Type B pancreatic cell (in vitro differentiated cells): Measurements from ENCODE around the gene CX3CR1. TPM values are rescaled to one million over a fixed set of nuclear protein-coding genes. Genes with fewer than 3 reads are reported as not detected.

Experiments used
- DNase-seq: peaks from one replicate; pipeline ENCODE4 v3.0.0; 2021; ENCODE audit warnings: mixed read lengths; ENCODE audit not compliant: unreplicated experiment; ENCODE audit errors: extremely low spot score
- H3K27ac Mint-ChIP-seq: 2 replicates; pipeline ENCODE4 v1.8.0; 2021; ENCODE audit warnings: mild to moderate bottlenecking, mixed read lengths
- H3K27me3 Mint-ChIP-seq: 2 replicates; pipeline ENCODE4 v1.8.0; 2021; ENCODE audit warnings: mixed read lengths
- H3K36me3 Mint-ChIP-seq: 2 replicates; pipeline ENCODE4 v1.8.0; 2021; ENCODE audit warnings: mixed read lengths
- H3K4me1 Mint-ChIP-seq: one replicate; pipeline ENCODE4 v1.8.0; 2021; ENCODE audit warnings: mixed read lengths; ENCODE audit not compliant: unreplicated experiment
- H3K4me3 Mint-ChIP-seq: 2 replicates; pipeline ENCODE4 v1.8.0; 2021; ENCODE audit warnings: mild to moderate bottlenecking, mixed read lengths
- H3K9me3 Mint-ChIP-seq: 2 replicates; pipeline ENCODE4 v1.8.0; 2021; ENCODE audit warnings: mixed read lengths
- CTCF ChIP-seq: fragments of 200-600 bp; sonication (generic); conservative IDR thresholded peaks from 2 replicates; pipeline ENCODE4 v1.5.0; 2021; ENCODE audit warnings: antibody characterized with exemption, mild to moderate bottlenecking
- long read RNA-seq: library from polyadenylated mRNA; unstranded; transcript quantifications from one replicate; pipeline ENCODE4 v2.0.0, GENCODE V29; 2020
- total RNA-seq: library from RNA; stranded (reverse); gene quantifications from 2 replicates; pipeline ENCODE4 v1.2.1, GENCODE V29; 2021; ENCODE audit warnings: low replicate concordance

The CX3CR1 gene
- 0.21 TPM in 1 of 2 replicates, not detected in the other for total RNA-seq
- long read RNA-seq, result 0 reads

- TF ChIP-seq CTCF, result no peak
- no peak within 1 kb of the TSS for H3K4me3 Mint-ChIP-seq
- H3K36me3 Mint-ChIP-seq, result no peaks in the 10 kb centered on the region
- no peak for DNase-seq
- H3K27ac Mint-ChIP-seq, result no peak within 1 kb of the TSS
- no peaks in the 10 kb centered on the region for H3K4me1 Mint-ChIP-seq
- no peaks in the 10 kb centered on the region for H3K9me3 Mint-ChIP-seq
- H3K27me3 Mint-ChIP-seq, result peaks cover 8% of the 10 kb centered on the region
Observed at GRCh38 chr3:39279745-39280517, at the start of gene CX3CR1. Gene CX3CR1 (minus strand): TSS chr3:39280036. CDS start chr3:39266509, 13,527 bp downstream.

GRCh38 chr3:39329493-39329892, 49.7 kb upstream of the CX3CR1 start, which contains the start of gene CCR8:
Gene CCR8 (plus strand): TSS chr3:39329709. CDS start chr3:39332332, 2,623 bp downstream.
- Mint-ChIP-seq H3K27me3 (no peaks in the 10 kb centered on the region), H3K4me3 (no peak within 1 kb of the TSS), H3K4me1 (no peaks in the 10 kb centered on the region), H3K36me3 (no peaks in the 10 kb centered on the region), H3K27ac (no peak within 1 kb of the TSS), H3K9me3 (no peaks in the 10 kb centered on the region)
- DNase-seq, result no peak
- no peak for TF ChIP-seq CTCF

- no peaks in the 10 kb centered on the region for H3K27me3 Mint-ChIP-seq
- no peaks in the 10 kb centered on the region for H3K9me3 Mint-ChIP-seq
- H3K4me3 Mint-ChIP-seq, result no peak overlapping the region
- H3K36me3 Mint-ChIP-seq, result no peaks in the 10 kb centered on the region
- H3K4me1 Mint-ChIP-seq, result no peaks in the 10 kb centered on the region
- no peak overlapping the region for H3K27ac Mint-ChIP-seq
- DNase-seq, result no peak
- no peak for TF ChIP-seq CTCF
Observed at GRCh38 chr3:39327746-39328349, 48.0 kb upstream of the CX3CR1 start.

- DNase-seq, result no peak
- no peaks in the 10 kb centered on the region for H3K9me3 Mint-ChIP-seq
- TF ChIP-seq CTCF, result no peak
- H3K4me3 Mint-ChIP-seq, result no peak overlapping the region
- H3K36me3 Mint-ChIP-seq, result no peaks in the 10 kb centered on the region
- H3K27ac Mint-ChIP-seq, result no peak overlapping the region
- H3K27me3 Mint-ChIP-seq, result no peaks in the 10 kb centered on the region
- H3K4me1 Mint-ChIP-seq, result no peaks in the 10 kb centered on the region
Observed at GRCh38 chr3:39327053-39327745, 47.4 kb upstream of the CX3CR1 start.

- no peak for DNase-seq
- H3K27ac Mint-ChIP-seq, result no peak overlapping the region
- TF ChIP-seq CTCF, result no peak
- no peaks in the 10 kb centered on the region for H3K27me3 Mint-ChIP-seq
- H3K4me1 Mint-ChIP-seq, result no peaks in the 10 kb centered on the region
- no peak overlapping the region for H3K4me3 Mint-ChIP-seq
- no peaks in the 10 kb centered on the region for H3K36me3 Mint-ChIP-seq
- no peaks in the 10 kb centered on the region for H3K9me3 Mint-ChIP-seq
Observed at GRCh38 chr3:39325236-39325635, 45.4 kb upstream of the CX3CR1 start.
